Measurements from ENCODE around the gene MSH4. TPM values are rescaled to one million over a fixed set of nuclear protein-coding genes. Genes with fewer than 3 reads are reported as not detected.

Gene MSH4
- total and polyA plus RNA-seq, 2 experiments from 2014 or later, result 0.19 to 0.37 TPM

- Histone ChIP-seq H2AFZ (no peak overlapping the region), H3K4me3 (no peak overlapping the region), H3K9me3 (ENCODE audit: low read depth) (no peaks in the 10 kb centered on the region), H3K79me2 (no peaks in the 10 kb centered on the region), H3K27me3 (no peaks in the 10 kb centered on the region), H3K4me1 (ENCODE audit: insufficient read depth) (peaks cover 4% of the 10 kb centered on the region), H3K9me2 (replicated peaks; ENCODE audit: insufficient read depth) (no peaks in the 10 kb centered on the region), H3K36me3 (replicated peaks; ENCODE audit: insufficient read depth, low read depth) (no peaks in the 10 kb centered on the region), H3K27ac (no peak overlapping the region), H4K20me1 (ENCODE audit: insufficient read depth, poor library complexity, severe bottlenecking) (no peaks in the 10 kb centered on the region), H3K4me2 (no peak overlapping the region)
- TF ChIP-seq EZH2 (IDR thresholded peaks at IDR 0.05; ENCODE audit: borderline replicate concordance), result no peak
- no peak for TF ChIP-seq CTCF (IDR thresholded peaks at IDR 0.05; ENCODE audit: poor library complexity)
- TF ChIP-seq EZH2phosphoT487 (IDR thresholded peaks at IDR 0.05; ENCODE audit: low read depth, severe bottlenecking, unreplicated experiment), result no peak
- no peak for DNase-seq (ENCODE audit: low spot score)
- 98% methylated on average over 3 of the region's 3 CpGs for WGBS (ENCODE audit: low lambda C conversion rate, missing lambda C conversion rate)
Observed at GRCh38 chr1:75950176-75950575, 153.5 kb downstream of the MSH4 start.

GRCh38 chr1:75952016-75952415 lies 155.3 kb downstream of the MSH4 start:
- 73% methylated on average over 1 of the region's 1 CpG for WGBS (ENCODE audit: low lambda C conversion rate, missing lambda C conversion rate)
- Histone ChIP-seq H3K27ac (no peak overlapping the region), H3K36me3 (replicated peaks; ENCODE audit: insufficient read depth, low read depth) (no peaks in the 10 kb centered on the region), H3K4me3 (no peak overlapping the region), H3K4me1 (ENCODE audit: insufficient read depth) (peaks cover 4% of the 10 kb centered on the region), H4K20me1 (ENCODE audit: insufficient read depth, poor library complexity, severe bottlenecking) (no peaks in the 10 kb centered on the region), H2AFZ (no peak overlapping the region), H3K27me3 (no peaks in the 10 kb centered on the region), H3K79me2 (no peaks in the 10 kb centered on the region), H3K4me2 (no peak overlapping the region), H3K9me3 (ENCODE audit: low read depth) (no peaks in the 10 kb centered on the region), H3K9me2 (replicated peaks; ENCODE audit: insufficient read depth) (no peaks in the 10 kb centered on the region)
- DNase-seq (ENCODE audit: low spot score), result no peak
- TF ChIP-seq CTCF (IDR thresholded peaks at IDR 0.05; ENCODE audit: poor library complexity) (no peak), EZH2 (IDR thresholded peaks at IDR 0.05; ENCODE audit: borderline replicate concordance) (no peak), EZH2phosphoT487 (IDR thresholded peaks at IDR 0.05; ENCODE audit: low read depth, severe bottlenecking, unreplicated experiment) (no peak)

- Histone ChIP-seq H4K20me1 (ENCODE audit: insufficient read depth, poor library complexity, severe bottlenecking) (no peaks in the 10 kb centered on the region), H3K9me3 (ENCODE audit: low read depth) (no peaks in the 10 kb centered on the region), H3K27ac (peak overlapping the region; percentile 2), H3K4me2 (no peak overlapping the region), H3K4me1 (ENCODE audit: insufficient read depth) (peaks cover 4% of the 10 kb centered on the region), H3K4me3 (no peak overlapping the region), H3K9me2 (replicated peaks; ENCODE audit: insufficient read depth) (no peaks in the 10 kb centered on the region), H3K27me3 (no peaks in the 10 kb centered on the region), H3K36me3 (replicated peaks; ENCODE audit: insufficient read depth, low read depth) (no peaks in the 10 kb centered on the region), H3K79me2 (no peaks in the 10 kb centered on the region), H2AFZ (no peak overlapping the region)
- 57% methylated on average over 4 of the region's 4 CpGs for WGBS (ENCODE audit: low lambda C conversion rate, missing lambda C conversion rate)
- no peak for TF ChIP-seq EZH2 (IDR thresholded peaks at IDR 0.05; ENCODE audit: borderline replicate concordance)
- no peak for TF ChIP-seq EZH2phosphoT487 (IDR thresholded peaks at IDR 0.05; ENCODE audit: low read depth, severe bottlenecking, unreplicated experiment)
- no peak for TF ChIP-seq CTCF (IDR thresholded peaks at IDR 0.05; ENCODE audit: poor library complexity)
- no peak for DNase-seq (ENCODE audit: low spot score)
Observed at GRCh38 chr1:75953461-75953860, 156.8 kb downstream of the MSH4 start.

GRCh38 chr1:75954586-75954985 lies 157.9 kb downstream of the MSH4 start:
- H3K4me2 ChIP-seq, result no peak overlapping the region
- no peak overlapping the region for H2AFZ ChIP-seq
- TF ChIP-seq CTCF (IDR thresholded peaks at IDR 0.05; ENCODE audit: poor library complexity) (no peak), EZH2phosphoT487 (IDR thresholded peaks at IDR 0.05; ENCODE audit: low read depth, severe bottlenecking, unreplicated experiment) (no peak), EZH2 (IDR thresholded peaks at IDR 0.05; ENCODE audit: borderline replicate concordance) (no peak)
- H3K36me3 ChIP-seq (replicated peaks; ENCODE audit: insufficient read depth, low read depth), result no peaks in the 10 kb centered on the region
- no peak overlapping the region for H3K27ac ChIP-seq
- no peaks in the 10 kb centered on the region for H3K27me3 ChIP-seq
- no peaks in the 10 kb centered on the region for H4K20me1 ChIP-seq (ENCODE audit: insufficient read depth, poor library complexity, severe bottlenecking)
- no peaks in the 10 kb centered on the region for H3K9me3 ChIP-seq (ENCODE audit: low read depth)
- no peak overlapping the region for H3K4me3 ChIP-seq
- DNase-seq (ENCODE audit: low spot score), result no peak
- H3K9me2 ChIP-seq (replicated peaks; ENCODE audit: insufficient read depth), result no peaks in the 10 kb centered on the region
- no peaks in the 10 kb centered on the region for H3K4me1 ChIP-seq (ENCODE audit: insufficient read depth)
- H3K79me2 ChIP-seq, result no peaks in the 10 kb centered on the region
